KMS-11 (cell line): ENCODE measurements around the gene KNG1.

Experiments used
- H2AFZ ChIP-seq: fragments of 200-600 bp; sonication (generic); 2 replicates; pipeline ENCODE4 v1.6.1; 2016; ENCODE audit warnings: antibody characterized with exemption, mixed run types, low read depth
- H3K27ac ChIP-seq: fragments of 200-600 bp; sonication (generic); 2 replicates; pipeline ENCODE4 v1.6.1; 2016; ENCODE audit warnings: mild to moderate bottlenecking, mixed run types
- H3K27me3 ChIP-seq: fragments of 200-600 bp; sonication (generic); 2 replicates; pipeline ENCODE4 v1.6.1; 2017; ENCODE audit warnings: mild to moderate bottlenecking, low read depth, mixed run types, moderate library complexity; ENCODE audit not compliant: insufficient read depth
- H3K36me3 ChIP-seq: fragments of 200-600 bp; sonication (generic); 2 replicates; pipeline ENCODE4 v1.6.1; 2017; ENCODE audit warnings: mild to moderate bottlenecking, mixed run types; ENCODE audit not compliant: insufficient read depth
- H3K4me1 ChIP-seq: fragments of 200-600 bp; sonication (generic); 2 replicates; pipeline ENCODE4 v1.6.1; 2016; ENCODE audit warnings: mild to moderate bottlenecking, low read depth, mixed run types; ENCODE audit not compliant: poor library complexity, severe bottlenecking
- H3K4me2 ChIP-seq: fragments of 200-600 bp; sonication (generic); 2 replicates; pipeline ENCODE4 v1.7.0; 2016; ENCODE audit warnings: mild to moderate bottlenecking, mixed run types
- H3K4me3 ChIP-seq: fragments of 200-600 bp; sonication (generic); IDR thresholded peaks from 2 replicates; pipeline ENCODE4 v1.6.1; 2017; ENCODE audit warnings: low read depth, low read length, mixed read lengths; ENCODE audit not compliant: insufficient read depth
- H3K79me2 ChIP-seq: fragments of 200-600 bp; sonication (generic); 2 replicates; pipeline ENCODE4 v1.6.1; 2016; ENCODE audit warnings: low read depth, mixed run types; ENCODE audit not compliant: insufficient read depth
- H3K9ac ChIP-seq: fragments of 200-600 bp; sonication (generic); 2 replicates; pipeline ENCODE4 v1.6.1; 2016; ENCODE audit warnings: mild to moderate bottlenecking, mixed run types
- H4K20me1 ChIP-seq: fragments of 200-600 bp; sonication (generic); 2 replicates; pipeline ENCODE4 v1.6.1; 2016; ENCODE audit warnings: mild to moderate bottlenecking, mixed run types; ENCODE audit not compliant: insufficient read depth
- CTCF ChIP-seq: fragments of 200-600 bp; sonication (generic); conservative IDR thresholded peaks from 2 replicates; pipeline ENCODE4 v1.6.1; 2017; ENCODE audit warnings: low read depth, mild to moderate bottlenecking, antibody characterized with exemption, low read length, moderate library complexity, mixed read lengths

KNG1 gene

GRCh38 chr3:186772281-186772694 is 55.1 kb downstream of the KNG1 start:
- TF ChIP-seq CTCF, result no peak
- no peak overlapping the region for H3K27ac ChIP-seq
- H3K9ac ChIP-seq, result no peak overlapping the region
- H3K4me1 ChIP-seq, result no peaks in the 10 kb centered on the region
- no peaks in the 10 kb centered on the region for H3K36me3 ChIP-seq
- no peak overlapping the region for H3K4me2 ChIP-seq
- no peak overlapping the region for H2AFZ ChIP-seq
- H4K20me1 ChIP-seq, result no peaks in the 10 kb centered on the region
- H3K4me3 ChIP-seq, result no peak overlapping the region
- H3K27me3 ChIP-seq, result no peaks in the 10 kb centered on the region
- no peaks in the 10 kb centered on the region for H3K79me2 ChIP-seq

- Histone ChIP-seq H4K20me1 (no peaks in the 10 kb centered on the region), H2AFZ (no peak overlapping the region), H3K4me1 (no peaks in the 10 kb centered on the region), H3K4me3 (no peak overlapping the region), H3K9ac (no peak overlapping the region), H3K4me2 (no peak overlapping the region), H3K79me2 (no peaks in the 10 kb centered on the region), H3K27ac (no peak overlapping the region), H3K36me3 (no peaks in the 10 kb centered on the region), H3K27me3 (no peaks in the 10 kb centered on the region)
- no peak for TF ChIP-seq CTCF
Observed at GRCh38 chr3:186772701-186773417, 55.7 kb downstream of the KNG1 start.

GRCh38 chr3:186775999-186776398 is 58.8 kb downstream of the KNG1 start:
- H3K36me3 ChIP-seq, result no peaks in the 10 kb centered on the region
- H3K4me3 ChIP-seq, result no peak overlapping the region
- H2AFZ ChIP-seq, result no peak overlapping the region
- H3K79me2 ChIP-seq, result no peaks in the 10 kb centered on the region
- TF ChIP-seq CTCF, result no peak
- no peak overlapping the region for H3K27ac ChIP-seq
- H3K9ac ChIP-seq, result no peak overlapping the region
- H4K20me1 ChIP-seq, result no peaks in the 10 kb centered on the region
- no peaks in the 10 kb centered on the region for H3K27me3 ChIP-seq
- H3K4me1 ChIP-seq, result no peaks in the 10 kb centered on the region
- H3K4me2 ChIP-seq, result no peak overlapping the region

- no peak overlapping the region for H2AFZ ChIP-seq
- H3K4me2 ChIP-seq, result no peak overlapping the region
- no peaks in the 10 kb centered on the region for H3K27me3 ChIP-seq
- no peak overlapping the region for H3K27ac ChIP-seq
- peaks cover 10% of the 10 kb centered on the region for H3K4me1 ChIP-seq
- no peak overlapping the region for H3K4me3 ChIP-seq
- H4K20me1 ChIP-seq, result peaks cover 2% of the 10 kb centered on the region
- no peak for TF ChIP-seq CTCF
- peaks cover 9% of the 10 kb centered on the region for H3K79me2 ChIP-seq
- no peak overlapping the region for H3K9ac ChIP-seq
- H3K36me3 ChIP-seq, result peaks cover 1% of the 10 kb centered on the region; the same call in 1 of the 2 replicates
Observed at GRCh38 chr3:186779204-186779603, 62.0 kb downstream of the KNG1 start.
